WERI-Rb-1 (cell line): ENCODE results near the gene ZBTB33.
A peak's percentile ranks its signal among the peaks of the same experiment; 100 is the strongest.

Experiments used
- DNase-seq: peaks from one replicate; pipeline ENCODE4 v3.0.0-alpha.2; 2020
- H3K27ac ChIP-seq: fragments of 250-450 bp; sonication (Bioruptor Pico); 2 replicates; pipeline ENCODE4 v1.5.1; 2020; ENCODE audit warnings: mild to moderate bottlenecking, moderate library complexity
- H3K27me3 ChIP-seq: fragments of 250-450 bp; sonication (Bioruptor Pico); 2 replicates; pipeline ENCODE4 v1.5.1; 2021; ENCODE audit warnings: mild to moderate bottlenecking, low read depth, moderate library complexity; ENCODE audit not compliant: insufficient read depth, severe bottlenecking
- H3K36me3 ChIP-seq: fragments of 250-450 bp; sonication (Bioruptor Pico); 2 replicates; pipeline ENCODE4 v1.5.1; 2020; ENCODE audit warnings: mild to moderate bottlenecking, moderate library complexity
- H3K4me3 ChIP-seq: 2 replicates; pipeline ENCODE4 v1.5.1; 2011; ENCODE audit warnings: low read depth, mild to moderate bottlenecking, control low read depth, low read length
- H3K9me3 ChIP-seq: fragments of 250-450 bp; sonication (Bioruptor Pico); 2 replicates; pipeline ENCODE4 v1.5.1; 2021; ENCODE audit warnings: mild to moderate bottlenecking, moderate library complexity; ENCODE audit not compliant: severe bottlenecking
- CTCF ChIP-seq: IDR thresholded peaks from 2 replicates; pipeline ENCODE4 v1.5.1; 2011; ENCODE audit warnings: low read depth, mild to moderate bottlenecking, control low read depth, inconsistent platforms, low read length

Gene ZBTB33

DNA sequence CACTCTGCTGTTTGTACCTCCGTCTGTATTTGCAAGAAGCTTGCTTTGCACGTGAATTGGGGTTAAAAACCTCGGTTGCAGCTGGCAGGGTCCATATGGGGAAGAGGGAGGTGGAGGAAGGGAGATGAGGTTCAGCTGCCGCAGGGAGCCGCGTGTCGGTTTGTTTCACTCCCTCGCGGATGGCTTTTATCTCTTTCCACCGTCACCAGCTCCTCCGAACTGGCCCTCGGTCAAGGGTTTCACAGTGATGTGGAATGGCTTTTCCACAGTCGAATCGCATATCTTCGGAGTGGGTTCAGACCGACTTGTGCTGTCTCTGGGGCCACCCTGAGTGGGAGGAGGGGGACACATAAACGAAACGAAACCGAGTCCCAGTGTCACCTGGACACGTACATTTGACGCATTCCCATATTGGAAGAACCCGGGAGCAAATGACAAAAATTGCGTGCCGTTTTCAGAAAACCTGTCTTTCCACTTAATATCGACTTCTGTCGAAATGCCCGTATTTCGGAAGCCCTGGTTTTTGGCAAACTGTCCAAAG, 929 bp downstream of the ZBTB33 start:
- Histone ChIP-seq H3K36me3 (no peaks in the 10 kb centered on the region; the same call in 1 of the 2 replicates), H3K9me3 (no peaks in the 10 kb centered on the region), H3K27ac (peak overlapping the region; percentile 92), H3K4me3 (peak overlapping the region; percentile 81), H3K27me3 (peaks cover 9% of the 10 kb centered on the region)
- peak; percentile 12 for DNase-seq
- no peak for TF ChIP-seq CTCF

DNA sequence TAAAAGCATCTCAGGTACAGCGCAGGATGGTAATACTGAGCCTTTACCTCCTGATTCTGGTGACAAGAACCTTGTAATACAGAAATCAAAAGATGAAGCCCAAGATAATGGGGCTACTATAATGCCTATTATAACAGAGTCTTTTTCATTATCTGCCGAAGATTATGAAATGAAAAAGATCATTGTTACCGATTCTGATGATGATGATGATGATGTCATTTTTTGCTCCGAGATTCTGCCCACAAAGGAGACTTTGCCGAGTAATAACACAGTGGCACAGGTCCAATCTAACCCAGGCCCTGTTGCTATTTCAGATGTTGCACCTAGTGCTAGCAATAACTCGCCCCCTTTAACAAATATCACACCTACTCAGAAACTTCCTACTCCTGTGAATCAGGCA, 3.2 kb downstream of the ZBTB33 start:
- Histone ChIP-seq H3K4me3 (no peak overlapping the region), H3K27me3 (peaks cover 9% of the 10 kb centered on the region), H3K36me3 (no peaks in the 10 kb centered on the region; the same call in 1 of the 2 replicates), H3K27ac (no peak overlapping the region), H3K9me3 (no peaks in the 10 kb centered on the region)
- no peak for TF ChIP-seq CTCF
- no peak for DNase-seq

DNA sequence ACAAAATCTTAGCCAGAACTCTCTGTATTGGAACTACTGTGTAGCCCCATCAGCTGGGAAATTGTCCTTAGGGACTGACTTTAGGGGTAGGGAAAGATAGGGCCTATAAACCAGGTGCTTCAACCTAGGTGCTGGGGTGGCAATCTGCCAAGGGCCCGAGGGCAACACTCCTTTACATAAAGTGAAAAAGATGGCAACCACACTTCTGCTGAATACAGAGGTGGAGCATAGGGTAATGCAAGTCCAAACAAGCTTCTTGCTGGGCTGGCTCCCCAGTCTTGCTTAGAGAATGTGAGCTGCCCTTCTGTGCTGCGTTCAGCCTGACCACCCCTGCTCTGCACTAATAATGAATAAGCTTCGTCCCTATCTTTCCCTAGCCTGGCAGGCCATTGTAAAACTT, 9.8 kb downstream of the ZBTB33 start:
- DNase-seq: no peak
- H3K36me3 ChIP-seq: no peaks in the 10 kb centered on the region
- peaks cover 5% of the 10 kb centered on the region for H3K27me3 ChIP-seq
- H3K4me3 ChIP-seq: no peak overlapping the region
- no peak overlapping the region for H3K27ac ChIP-seq
- no peak for TF ChIP-seq CTCF
- no peaks in the 10 kb centered on the region for H3K9me3 ChIP-seq

DNA sequence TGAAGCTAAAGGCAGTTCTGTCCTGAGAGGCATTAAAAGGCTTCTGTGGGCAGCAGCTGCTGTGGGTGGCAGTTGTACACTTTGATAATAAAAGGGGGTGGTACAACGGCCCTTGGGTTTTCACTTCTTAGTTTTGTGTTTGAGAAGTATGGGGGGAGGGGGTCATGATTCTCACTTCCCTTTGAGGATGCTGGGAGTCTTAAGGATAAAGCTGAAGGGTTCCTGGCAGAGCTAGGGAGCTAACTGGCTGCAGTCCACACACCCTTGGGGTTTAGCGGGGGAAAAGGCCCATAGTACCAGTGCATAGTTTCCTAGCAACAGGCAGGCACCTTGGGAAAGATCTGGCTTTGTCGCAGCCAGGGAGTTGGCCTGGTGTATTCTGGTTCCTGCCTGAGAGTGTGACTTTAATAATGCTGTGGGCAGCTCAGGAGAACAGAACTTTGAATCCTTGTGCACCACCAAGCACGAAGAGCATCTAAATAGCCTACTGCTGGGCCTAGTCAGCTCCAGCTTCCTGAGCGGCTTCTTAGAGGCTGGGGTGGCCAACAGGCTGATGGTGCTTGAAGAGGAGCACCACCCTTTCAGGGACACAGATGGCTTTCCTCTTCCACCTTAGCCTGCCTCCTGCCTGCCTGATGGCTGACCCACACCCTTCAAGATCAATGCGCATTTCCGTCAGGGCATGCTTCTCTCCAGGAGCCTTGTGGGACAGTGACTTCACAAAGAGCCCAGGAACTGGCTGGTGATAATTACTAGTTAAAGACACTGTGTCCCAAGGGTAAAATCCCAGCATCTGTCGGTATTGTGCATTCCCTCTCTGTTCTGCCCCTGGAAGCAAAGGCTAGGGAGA, 12.5 kb downstream of the ZBTB33 start:
- peaks cover 5% of the 10 kb centered on the region for H3K27me3 ChIP-seq
- H3K4me3 ChIP-seq: no peak overlapping the region
- no peaks in the 10 kb centered on the region for H3K36me3 ChIP-seq
- H3K9me3 ChIP-seq: no peaks in the 10 kb centered on the region
- no peak for DNase-seq
- no peak for TF ChIP-seq CTCF
- no peak overlapping the region for H3K27ac ChIP-seq

- H3K27ac ChIP-seq: no peak overlapping the region
- TF ChIP-seq CTCF: no peak
- DNase-seq: no peak
Observed at GRCh38 chrX:120264341-120264740, 13.7 kb downstream of the ZBTB33 start.

More at GRCh38 chrX:120264341-120264740, 13.7 kb downstream of the ZBTB33 start:
- Histone ChIP-seq H3K36me3 (no peaks in the 10 kb centered on the region), H3K9me3 (no peaks in the 10 kb centered on the region), H3K27me3 (peaks cover 5% of the 10 kb centered on the region), H3K4me3 (no peak overlapping the region)
